A549 treated with ZK216348 at 1 μM for 4 hours (cell line): ENCODE results near the gene TMEM9. TPM values are rescaled to one million over a fixed set of nuclear protein-coding genes. Genes with fewer than 3 reads are reported as not detected.

Experiments used
- total RNA-seq: library from RNA; stranded (reverse); fragments of 200-300 nt; extraction: Qiagen RNA extraction; gene quantifications from 5 replicates; pipeline ENCODE4 v1.2.3, GENCODE V29; 2022; ENCODE audit warnings: low read depth

TMEM9 gene
- 61.7 to 89.1 TPM (median 84.3 TPM) in 5 replicates for total RNA-seq

GRCh38 chr1:201154389-201155165 lies at the start of gene TMEM9:
TSS of gene TMEM9 (minus strand) at chr1:201154474. CDS start at chr1:201153923, 551 bp downstream.

DNA sequence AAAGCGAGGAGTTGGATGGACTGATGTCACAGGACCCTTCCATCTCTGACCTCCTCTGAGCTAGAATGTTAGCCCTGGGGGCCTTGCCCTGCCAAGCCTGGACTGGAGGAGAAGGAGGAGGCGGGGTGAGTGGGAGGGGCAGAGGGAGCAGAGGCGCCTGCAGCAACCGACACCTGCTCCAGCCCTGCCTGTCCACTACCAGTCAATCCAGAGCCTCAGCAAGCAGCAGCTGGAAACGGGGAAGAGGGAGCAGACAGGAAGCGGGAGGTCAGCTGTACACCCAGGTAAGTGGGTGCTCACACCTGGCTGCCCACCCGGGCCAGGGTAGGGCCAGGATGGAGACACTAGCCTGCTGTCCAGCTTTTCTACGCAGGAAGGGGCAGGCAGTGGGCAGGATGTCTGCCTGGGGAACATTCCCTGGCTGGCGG lies 36.4 kb upstream of the TMEM9 start, which contains the start of gene IGFN1:
IGFN1 (plus strand) TSS at position 201 of the 428 bp plus-strand sequence. CDS start 2,470 bp downstream, outside the sequence.

DNA sequence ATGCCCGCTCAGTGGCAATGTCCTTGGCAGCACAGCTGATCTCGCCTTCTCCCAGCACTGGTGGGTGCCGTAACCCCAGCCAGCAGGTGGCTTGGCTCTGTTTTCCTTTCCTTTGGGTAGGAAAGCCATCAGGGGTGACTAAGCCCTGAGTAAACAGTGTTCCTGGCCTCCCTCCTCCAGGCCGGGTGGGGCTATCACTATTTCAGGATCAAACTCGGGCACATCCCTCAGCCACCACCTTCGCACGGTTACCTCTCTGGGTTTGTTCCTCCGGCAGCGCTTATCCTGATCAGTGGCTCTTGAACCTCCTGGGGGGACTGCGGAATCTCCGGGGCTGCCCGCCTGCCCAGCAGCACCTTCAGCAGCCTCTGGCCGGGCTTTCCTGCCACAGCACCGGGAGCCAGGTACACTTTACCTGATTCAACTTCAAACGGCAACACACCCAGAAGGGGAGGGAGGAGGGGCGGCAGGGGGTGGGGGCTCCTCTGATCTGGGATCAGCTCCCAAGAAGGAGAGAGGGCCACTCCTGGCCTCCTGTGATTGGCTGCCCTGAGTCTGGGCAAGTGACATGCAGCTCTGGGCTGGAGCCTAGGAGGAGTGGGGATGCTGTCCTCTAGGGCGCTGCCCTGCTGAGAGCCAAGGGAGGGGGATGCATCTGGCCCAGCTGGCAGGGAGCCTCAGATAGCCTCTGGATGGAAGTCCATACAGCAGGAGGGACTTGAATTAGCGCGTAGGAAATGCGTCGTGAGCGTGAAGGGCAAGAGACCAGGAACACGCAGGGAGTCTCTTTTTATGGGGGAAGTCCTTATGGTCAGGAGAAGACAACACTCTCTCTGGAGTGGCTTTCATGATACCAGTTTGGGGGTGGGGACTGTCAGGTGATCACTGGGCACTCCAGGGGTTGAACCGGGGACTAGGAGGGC lies 27.2 kb downstream of the TMEM9 start, which contains the start of gene ASCL5:
ASCL5 (minus strand) TSS at position 353 of the 923 bp plus-strand sequence. CDS start 11,812 bp downstream, outside the sequence.

GRCh38 chr1:201112173-201112731 lies 42.0 kb downstream of the TMEM9 start, which contains the start of gene CACNA1S:
TSS of gene CACNA1S (minus strand) at chr1:201112426. CDS start at chr1:201112339, 87 bp downstream.

Other genes starting within 250 kb of the TMEM9 start
- gene KIF21B, start 130.8 kb downstream of the TMEM9 start, total RNA-seq, result 1.3 to 3.0 TPM (median 2.3 TPM) in 5 replicates
- not detected in 5 replicates for gene CACNA1S, start 42.0 kb downstream of the TMEM9 start, total RNA-seq
- 0.11 to 0.27 TPM (median 0.23 TPM) in 3 of 5 replicates, not detected in the others for gene ASCL5, start 27.3 kb downstream of the TMEM9 start, total RNA-seq
- gene IGFN1, start 36.4 kb upstream of the TMEM9 start, total RNA-seq, result 0.32 to 1.4 TPM (median 0.82 TPM) in 5 replicates
- 0.04 TPM in 1 of 5 replicates, not detected in the others for gene PKP1, start 129.0 kb upstream of the TMEM9 start, total RNA-seq
- 0.34 TPM in 1 of 5 replicates, not detected in the others for gene TNNT2, start 223.2 kb upstream of the TMEM9 start, total RNA-seq
- 0.75 to 1.1 TPM (median 0.96 TPM) in 5 replicates for gene LAD1, start 244.8 kb upstream of the TMEM9 start, total RNA-seq